Measurements from ENCODE around the gene PLD1. TPM values are rescaled to one million over a fixed set of nuclear protein-coding genes. Genes with fewer than 3 reads are reported as not detected.

PLD1 gene
- total and polyA plus RNA-seq, 2 of the 8 experiments (the other 6 are each of a cell fraction or from before 2014, with no cell fraction given), result 1.2 to 2.6 TPM

- Histone ChIP-seq H2BK5ac (ENCODE audit: low read depth, low read length) (no peak overlapping the region), H4K8ac (ENCODE audit: extremely low read depth, insufficient read depth, low read length) (no peak overlapping the region), H3K23me2 (ENCODE audit: low read depth, low read length) (no peaks in the 10 kb centered on the region), H3K79me1 (ENCODE audit: low read depth, low read length) (no peaks in the 10 kb centered on the region), H3K27ac (ENCODE audit: low read depth, low read length) (no peak overlapping the region), H2AK5ac (ENCODE audit: low read depth, low read length) (no peak overlapping the region), H3K9me3 (ENCODE audit: insufficient read depth in 2 of 2, low read depth in 1 of 2, low read length in 1 of 2) (no peaks in the 10 kb centered on the region), H3K79me2 (ENCODE audit: control insufficient read depth in 1 of 2, insufficient read depth in 2 of 2, low read length in 2 of 2) (no peaks in the 10 kb centered on the region), H3K14ac (ENCODE audit: insufficient read length) (no peak overlapping the region), H3K23ac (ENCODE audit: insufficient read length) (no peak overlapping the region), H2AFZ (ENCODE audit: low read length) (no peak overlapping the region), H3K56ac (replicated peaks; ENCODE audit: insufficient read length, low read depth, low read length) (no peak overlapping the region), H2BK120ac (replicated peaks; ENCODE audit: low read depth, low read length) (no peak overlapping the region), H3K18ac (ENCODE audit: extremely low read depth, low read length) (no peak overlapping the region), H3K4ac (replicated peaks; ENCODE audit: insufficient read length, low read depth, low read length) (no peak overlapping the region), H3K27me3 (replicated peaks in 1 of 4; ENCODE audit: control insufficient read depth in 3 of 4, extremely low read depth in 1 of 4, insufficient read depth in 3 of 4, low read length in 3 of 4) (no peaks in the 10 kb centered on the region), H3K9ac (replicated peaks in 1 of 4; ENCODE audit: extremely low read depth in 1 of 4, low read depth in 3 of 4, low read length in 3 of 4) (no peak overlapping the region), H4K20me1 (replicated peaks in 1 of 2; ENCODE audit: control insufficient read depth in 1 of 2, insufficient read depth in 2 of 2, low read length in 2 of 2) (no peaks in the 10 kb centered on the region), H2BK20ac (ENCODE audit: low read length) (no peak overlapping the region), H3K4me3 (ENCODE audit: extremely low read depth in 1 of 4, insufficient read depth in 2 of 4, low read depth in 3 of 4, low read length in 4 of 4) (no peak overlapping the region), H4K91ac (replicated peaks; ENCODE audit: insufficient read length, low read length) (no peak overlapping the region), H3K4me2 (ENCODE audit: insufficient read depth in 1 of 2, low read depth in 2 of 2, low read length in 2 of 2) (no peak overlapping the region), H2BK15ac (ENCODE audit: low read length) (no peak overlapping the region), H2BK12ac (ENCODE audit: low read depth, low read length) (no peak overlapping the region), H4K5ac (ENCODE audit: insufficient read length, low read depth, low read length) (no peak overlapping the region), H3K4me1 (replicated peaks in 1 of 4; ENCODE audit: control insufficient read depth in 3 of 4, insufficient read depth in 4 of 4, low read length in 3 of 4) (no peaks in the 10 kb centered on the region), H3K36me3 (ENCODE audit: control insufficient read depth in 2 of 4, insufficient read depth in 4 of 4, low read length in 3 of 4) (no peaks in the 10 kb centered on the region)
- no peak for TF ChIP-seq EZH2 (IDR thresholded peaks at IDR 0.05; ENCODE audit: low read depth, low read length, severe bottlenecking)
- no peak for TF ChIP-seq MAX (IDR thresholded peaks at IDR 0.05)
- TF ChIP-seq SIRT6 (IDR thresholded peaks at IDR 0.05; ENCODE audit: low read length), result no peak
- TF ChIP-seq POU5F1 (IDR thresholded peaks at IDR 0.05; ENCODE audit: low read depth, low read length), result no peak
- no peak for TF ChIP-seq KDM5A (IDR thresholded peaks at IDR 0.05; ENCODE audit: low read length)
- TF ChIP-seq POLR2A (IDR thresholded peaks at IDR 0.05; ENCODE audit: control extremely low read depth in 1 of 2, low read depth in 2 of 2, low read length in 2 of 2), result no peak
- FAIRE-seq (no peak), DNase-seq (ENCODE audit: low read depth in 1 of 2, low spot score in 2 of 2) (no peak)
- 97% methylated on average over 3 of the region's 3 CpGs; no CpG with 5 or more reads in 1 of the 2 experiments for WGBS, 2 experiments (ENCODE audit: extremely low coverage in 1 of 2, insufficient coverage in 1 of 2, insufficient read length in 1 of 2, insufficient replicate concordance in 2 of 2, low coverage in 1 of 2, low lambda C conversion rate in 2 of 2, missing lambda C conversion rate in 1 of 2)
- ChIA-PET CTCF (ENCODE audit: partially characterized antibody) (interaction anchor here (0.6 to 2.8 kb wide), 5 partner anchors 12 to 605 kb away, joined by 3 to 9 read pairs (median 3); no protein-coding TSS in a partner anchor), POLR2A (ENCODE audit: partially characterized antibody) (no interaction called here)
Observed at GRCh38 chr3:171654809-171655208, 155.5 kb downstream of the PLD1 start.

All from H1 (cell line).